GM12864 (cell line): ENCODE data around the gene ZNF862.

Experiments used
- DNase-seq: peaks from one replicate; pipeline ENCODE4 v3.0.0-alpha.2; 2011; ENCODE audit warnings: low read depth
- H3K4me3 ChIP-seq: 2 replicates; pipeline ENCODE4 v1.5.1; 2011; ENCODE audit warnings: mild to moderate bottlenecking, low read depth, low read length, control low read depth
- CTCF ChIP-seq: IDR thresholded peaks from 2 replicates; pipeline ENCODE4 v1.5.1; 2011; ENCODE audit warnings: low read depth, mild to moderate bottlenecking, moderate library complexity, low read length, control low read depth, inconsistent platforms; ENCODE audit errors: missing control alignments

ZNF862 gene

GRCh38 chr7:149838224-149838991 is at the start of gene ZNF862:
Gene ZNF862, plus strand, starts transcription at chr7:149838375. Its CDS starts 237 bp downstream, at chr7:149838612.
- no peak for TF ChIP-seq CTCF
- H3K4me3 ChIP-seq: peak within 1 kb of the TSS; percentile 93
- peak; percentile 91 for DNase-seq

DNA sequence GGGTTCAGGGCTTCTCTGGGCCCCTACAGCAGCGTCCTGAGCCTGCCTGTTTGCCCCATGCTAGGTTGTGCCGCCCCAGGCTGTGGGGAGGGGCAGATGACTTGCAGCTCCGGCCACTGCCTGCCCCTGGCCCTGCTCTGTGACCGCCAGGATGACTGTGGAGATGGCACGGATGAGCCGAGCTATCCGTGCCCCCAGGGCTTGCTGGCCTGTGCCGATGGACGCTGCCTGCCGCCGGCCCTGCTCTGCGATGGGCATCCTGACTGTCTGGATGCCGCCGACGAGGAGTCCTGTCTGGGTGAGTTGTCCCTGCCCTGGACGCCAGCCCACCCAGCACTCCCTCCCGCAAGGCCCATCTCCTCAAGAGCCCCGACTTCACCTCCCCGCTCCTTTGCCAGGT is 49.1 kb upstream of the ZNF862 start:
- TF ChIP-seq CTCF: no peak
- DNase-seq: no peak
- no peak overlapping the region for H3K4me3 ChIP-seq

GRCh38 chr7:149790146-149790548 is 48.0 kb upstream of the ZNF862 start:
- DNase-seq: no peak
- H3K4me3 ChIP-seq: no peak overlapping the region
- peak; percentile 15 for TF ChIP-seq CTCF

DNA sequence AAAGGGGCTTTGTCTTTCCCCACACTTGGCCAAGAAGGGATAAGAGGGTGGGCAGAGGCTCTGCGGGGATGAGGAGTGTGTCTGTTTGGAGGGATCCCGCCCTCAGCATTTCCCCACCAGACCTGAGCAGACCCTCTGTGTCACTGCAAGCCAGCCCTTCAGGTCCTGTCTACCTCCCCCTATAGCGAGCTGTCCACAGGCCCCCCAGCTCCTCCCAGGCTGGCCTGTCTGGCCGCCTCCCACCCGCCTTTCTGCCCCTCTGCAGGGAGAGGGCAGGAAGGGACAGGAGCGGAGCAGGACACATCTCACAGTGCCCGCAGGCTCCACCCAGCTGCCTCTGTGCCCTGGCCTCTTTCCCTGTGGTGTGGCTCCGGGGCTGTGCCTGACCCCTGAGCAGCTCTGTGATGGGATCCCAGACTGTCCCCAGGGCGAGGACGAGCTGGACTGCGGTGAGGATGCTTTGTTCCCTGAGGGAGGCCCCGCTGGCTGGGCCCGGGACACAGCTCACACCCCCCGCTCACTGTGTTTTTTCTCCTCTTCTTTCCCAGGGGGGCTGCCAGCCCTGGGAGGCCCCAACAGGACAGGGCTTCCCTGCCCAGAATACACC is 47.3 kb upstream of the ZNF862 start:
- no peak for TF ChIP-seq CTCF
- H3K4me3 ChIP-seq: no peak overlapping the region

DNA sequence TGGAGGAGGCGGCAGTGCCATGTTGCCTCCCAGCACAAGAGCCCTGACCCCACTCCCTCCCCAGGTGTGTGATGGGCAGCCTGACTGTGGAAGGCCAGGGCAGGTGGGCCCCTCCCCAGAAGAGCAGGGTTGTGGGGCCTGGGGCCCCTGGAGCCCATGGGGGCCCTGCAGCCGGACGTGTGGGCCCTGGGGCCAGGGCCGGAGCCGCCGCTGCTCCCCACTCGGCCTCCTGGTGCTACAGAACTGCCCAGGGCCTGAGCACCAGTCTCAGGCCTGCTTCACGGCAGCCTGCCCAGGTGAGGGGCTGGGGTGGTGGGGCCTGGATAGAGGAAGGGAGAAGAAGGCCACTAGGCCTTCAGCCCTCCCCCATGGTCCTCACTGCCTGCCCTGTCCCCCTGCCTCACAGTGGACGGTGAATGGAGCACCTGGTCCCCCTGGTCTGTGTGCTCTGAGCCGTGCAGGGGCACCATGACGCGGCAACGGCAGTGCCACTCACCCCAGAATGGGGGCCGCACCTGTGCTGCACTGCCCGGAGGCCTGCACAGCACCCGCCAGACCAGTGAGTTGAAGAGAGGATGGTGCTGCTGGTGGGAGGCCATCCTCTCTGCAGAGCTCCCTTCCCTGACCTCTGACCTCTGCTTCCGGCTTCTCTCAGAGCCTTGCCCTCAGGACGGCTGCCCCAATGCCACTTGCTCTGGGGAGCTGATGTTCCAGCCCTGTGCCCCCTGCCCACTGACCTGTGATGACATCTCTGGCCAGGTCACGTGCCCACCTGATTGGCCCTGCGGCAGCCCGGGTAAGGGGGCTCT is 46.6 kb upstream of the ZNF862 start:
- no peak for DNase-seq
- no peak for TF ChIP-seq CTCF
- H3K4me3 ChIP-seq: no peak overlapping the region

More for the DNA sequence above, 47.3 kb upstream of the ZNF862 start:
- no peak for DNase-seq

GRCh38 chr7:149792220-149792595 is 46.0 kb upstream of the ZNF862 start:
- no peak overlapping the region for H3K4me3 ChIP-seq
- no peak for TF ChIP-seq CTCF
- no peak for DNase-seq
